Gastroesophageal sphincter (tissue), 4 donors: ENCODE results near the gene PPARA. TPM values are rescaled to one million over a fixed set of nuclear protein-coding genes. Genes with fewer than 3 reads are reported as not detected.

Experiments used
- ATAC-seq: fragments of 150-250 bp; one replicate; pipeline ENCODE4 v1.9.1; 2016; ENCODE audit warnings: mild to moderate bottlenecking, moderate library complexity
- H3K27ac ChIP-seq, 4 donors: fragments of 200-600 bp; sonication (generic) in 3 of 4; 1 replicate in 3 of 4; 2 replicates in 1 of 4; pipeline ENCODE4 v1.5.1; 2016 to 2019
- H3K27me3 ChIP-seq: fragments of 200-600 bp; sonication (generic); one replicate; pipeline ENCODE4 v1.5.1; 2019
- H3K36me3 ChIP-seq, 2 donors: fragments of 200-600 bp; sonication (generic); one replicate each; pipeline ENCODE4 v1.5.1; 2019; ENCODE audit warnings: control low read depth in 1 of 2
- H3K4me1 ChIP-seq, 3 donors: fragments of 200-600 bp; sonication (generic); 1 replicate in 2 of 3; 2 replicates in 1 of 3; pipeline ENCODE4 v1.5.1; 2016 to 2019; ENCODE audit warnings: control low read depth in 2 of 3
- H3K4me3 ChIP-seq, 2 donors: fragments of 200-600 bp; sonication (generic); one replicate each; pipeline ENCODE4 v1.5.1; 2019; ENCODE audit warnings: mild to moderate bottlenecking in 1 of 2, moderate library complexity in 1 of 2
- H3K9me3 ChIP-seq, 3 donors: fragments of 200-600 bp; sonication (generic); one replicate each; pipeline ENCODE4 v1.5.1; 2017 to 2019; ENCODE audit warnings: control low read depth in 2 of 3
- EP300 ChIP-seq: sonication (generic); formaldehyde crosslinking; IDR thresholded peaks from one replicate; pipeline ENCODE4 v1.6.1; 2017; ENCODE audit warnings: antibody characterized with exemption, mild to moderate bottlenecking
- POLR2A ChIP-seq, 2 donors: fragments of 450-650 bp; IDR thresholded peaks; one replicate each; pipeline ENCODE4 v1.6.1; 2017; ENCODE audit warnings: antibody characterized with exemption in 2 of 2, mild to moderate bottlenecking in 2 of 2, moderate library complexity in 1 of 2
- POLR2AphosphoS5 ChIP-seq: sonication (generic); formaldehyde crosslinking; IDR thresholded peaks from one replicate; pipeline ENCODE4 v1.6.1; 2017; ENCODE audit warnings: antibody characterized with exemption
- WGBS, 2 donors: methylation state at CpG; one replicate each; pipeline ENCODE4 v1.1.5; 2018; ENCODE audit warnings: low coverage in 1 of 2; 5-methylcytosine and 5-hydroxymethylcytosine counted together
- total RNA-seq, 4 donors: library from RNA; depleted of rRNA; stranded (reverse); fragments of >200 nt; gene quantifications; one replicate each; pipeline ENCODE4 v1.1.0, GENCODE V29; 2016
- TF ChIP-seq, protein P1 (sequence below), 4 experiments: fragments of 200-600 bp in 2 of 4; fragments of 450-650 bp in 2 of 4; sonication (generic) in 1 of 4; IDR thresholded peaks; one replicate each; pipeline ENCODE4 v1.5.1; 2017 to 2019; ENCODE audit warnings: antibody characterized with exemption in 4 of 4, mild to moderate bottlenecking in 2 of 4, moderate library complexity in 2 of 4

Gene PPARA
- total RNA-seq, 4 donors from 2014 or later = 19.5 to 28.5 (median 26.9) TPM

DNA sequence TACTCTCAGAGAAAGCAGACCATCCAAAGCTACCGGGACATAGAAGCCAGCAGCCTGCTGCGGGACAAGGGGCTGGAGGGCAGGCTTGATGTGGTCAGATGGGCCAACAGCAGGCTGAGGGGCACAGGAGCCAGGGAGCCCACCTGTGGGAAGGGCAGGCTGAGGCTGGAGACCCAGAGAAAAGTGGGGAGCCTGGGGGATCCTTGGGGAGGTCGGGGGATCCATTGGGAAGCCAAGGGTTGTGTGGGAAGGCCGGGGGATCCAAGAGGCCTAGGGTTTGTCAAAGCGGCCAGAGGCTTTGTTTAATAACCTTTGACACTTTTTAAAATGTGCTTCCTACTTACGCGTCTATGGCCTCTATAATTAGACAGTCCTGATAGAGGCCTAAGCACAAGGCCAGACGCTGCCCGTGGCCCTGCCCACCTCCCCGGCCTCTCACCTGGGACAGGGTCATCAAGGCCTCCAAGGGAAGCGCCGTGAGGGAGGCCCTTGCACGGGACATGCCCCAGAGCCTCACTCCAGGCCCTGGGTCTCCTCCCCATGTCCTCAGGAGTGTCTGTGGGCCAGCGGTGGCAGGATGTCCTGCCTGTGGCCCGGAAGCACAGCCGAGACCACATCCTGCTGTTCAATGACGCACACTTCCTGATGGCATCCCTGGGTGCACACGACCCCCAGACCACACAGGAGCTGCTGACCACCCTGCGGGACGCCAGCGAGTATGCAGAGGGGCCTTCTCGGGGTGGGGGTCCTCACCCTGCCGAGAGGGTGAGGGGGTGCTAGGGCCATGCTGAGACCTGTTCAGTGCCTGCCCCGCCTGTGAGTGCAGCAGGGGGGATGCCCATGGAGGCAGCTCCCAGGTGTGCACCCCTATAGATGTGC lies 137.8 kb downstream of the PPARA start:
- TF ChIP-seq, protein P1, sequence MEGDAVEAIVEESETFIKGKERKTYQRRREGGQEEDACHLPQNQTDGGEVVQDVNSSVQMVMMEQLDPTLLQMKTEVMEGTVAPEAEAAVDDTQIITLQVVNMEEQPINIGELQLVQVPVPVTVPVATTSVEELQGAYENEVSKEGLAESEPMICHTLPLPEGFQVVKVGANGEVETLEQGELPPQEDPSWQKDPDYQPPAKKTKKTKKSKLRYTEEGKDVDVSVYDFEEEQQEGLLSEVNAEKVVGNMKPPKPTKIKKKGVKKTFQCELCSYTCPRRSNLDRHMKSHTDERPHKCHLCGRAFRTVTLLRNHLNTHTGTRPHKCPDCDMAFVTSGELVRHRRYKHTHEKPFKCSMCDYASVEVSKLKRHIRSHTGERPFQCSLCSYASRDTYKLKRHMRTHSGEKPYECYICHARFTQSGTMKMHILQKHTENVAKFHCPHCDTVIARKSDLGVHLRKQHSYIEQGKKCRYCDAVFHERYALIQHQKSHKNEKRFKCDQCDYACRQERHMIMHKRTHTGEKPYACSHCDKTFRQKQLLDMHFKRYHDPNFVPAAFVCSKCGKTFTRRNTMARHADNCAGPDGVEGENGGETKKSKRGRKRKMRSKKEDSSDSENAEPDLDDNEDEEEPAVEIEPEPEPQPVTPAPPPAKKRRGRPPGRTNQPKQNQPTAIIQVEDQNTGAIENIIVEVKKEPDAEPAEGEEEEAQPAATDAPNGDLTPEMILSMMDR (IDR thresholded peaks at IDR 0.05) = no peak
- no peak for TF ChIP-seq POLR2A (IDR thresholded peaks at IDR 0.05)
- TF ChIP-seq POLR2AphosphoS5 = no peak
- 76 to 77% methylated on average over 4 to 6 of the region's 24 CpGs for WGBS, 2 donors
- peak overlapping the region in 2 of 4 donors; percentile 32 to 52 for H3K27ac ChIP-seq

DNA sequence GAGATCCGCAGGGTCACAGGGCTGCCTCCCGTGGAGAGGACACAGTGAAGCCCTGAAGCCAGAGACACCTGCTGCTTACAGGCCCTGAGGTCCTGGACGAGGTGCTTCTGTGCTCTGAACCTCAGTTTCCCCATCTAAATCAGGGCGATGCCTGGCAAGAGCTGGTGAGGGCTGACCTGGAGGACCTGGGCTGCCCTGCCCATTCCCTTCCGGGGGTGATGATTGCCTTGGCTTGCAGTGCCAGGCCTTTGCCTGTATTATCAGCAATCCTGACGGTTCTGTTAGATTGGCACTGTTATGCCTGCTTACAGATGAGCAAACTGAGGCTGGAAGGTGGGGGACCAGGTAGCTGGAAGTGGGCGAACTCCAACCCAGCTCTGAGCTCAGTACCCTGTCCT lies 138.5 kb downstream of the PPARA start:
- no CpG with 5 or more reads among the region's 7 CpGs for WGBS, 2 donors
- Histone ChIP-seq H3K36me3 (peaks cover 0 to 100% of the 10 kb centered on the region in 2 donors), H3K4me1 (no peaks in the 10 kb centered on the region), H3K27me3 (no peaks in the 10 kb centered on the region), H3K9me3 (peaks cover 0 to 11% (median 0%) of the 10 kb centered on the region in 3 donors), H3K27ac (no peak overlapping the region), H3K4me3 (no peak overlapping the region)
- TF ChIP-seq, protein P1 (IDR thresholded peaks at IDR 0.05) = no peak
- TF ChIP-seq POLR2A (IDR thresholded peaks at IDR 0.05) = no peak
- no peak for TF ChIP-seq POLR2AphosphoS5
- TF ChIP-seq EP300 = no peak
- ATAC-seq = no peak

More for the DNA sequence above, 137.8 kb downstream of the PPARA start:
- peaks cover 0 to 11% (median 0%) of the 10 kb centered on the region in 3 donors for H3K9me3 ChIP-seq
- no peaks in the 10 kb centered on the region for H3K4me1 ChIP-seq
- H3K4me3 ChIP-seq = peak overlapping the region in 1 of 2 donors; percentile 5
- H3K27me3 ChIP-seq = no peaks in the 10 kb centered on the region
- ATAC-seq = peak; percentile 50
- H3K36me3 ChIP-seq = peaks cover 0 to 100% of the 10 kb centered on the region in 2 donors

DNA sequence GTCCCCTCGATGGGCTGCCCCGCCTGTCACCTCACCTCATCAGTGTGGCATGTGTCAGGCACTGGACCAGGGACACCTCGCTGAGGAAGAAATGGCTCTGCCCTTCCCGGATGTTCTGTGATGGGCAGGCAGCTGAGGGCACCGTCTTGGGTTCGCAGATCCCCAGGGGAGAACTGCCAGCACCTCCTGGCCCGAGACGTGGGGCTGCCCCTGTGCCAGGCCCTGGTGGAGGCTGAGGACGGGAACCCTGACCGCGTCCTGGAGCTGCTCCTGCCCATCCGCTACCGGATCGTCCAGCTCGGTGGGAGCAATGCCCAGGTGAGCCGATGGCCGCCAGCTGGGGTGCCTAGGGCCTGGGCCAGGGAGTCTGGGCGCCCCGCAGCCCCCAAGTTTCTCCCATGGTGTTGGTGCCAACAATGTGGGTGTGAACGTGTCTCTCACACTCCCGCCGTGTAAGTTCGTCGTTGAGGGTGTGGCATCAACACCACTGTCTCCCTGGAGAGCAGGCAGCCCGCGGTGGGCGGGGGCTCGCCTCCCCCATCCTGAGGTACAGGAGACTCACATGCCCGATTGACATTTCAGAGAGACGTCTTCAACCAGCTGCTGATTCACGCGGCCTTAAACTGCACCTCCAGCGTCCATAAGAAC lies 139.0 kb downstream of the PPARA start:
- Histone ChIP-seq H3K9me3 (peaks cover 0 to 11% (median 0%) of the 10 kb centered on the region in 3 donors), H3K4me1 (no peaks in the 10 kb centered on the region), H3K27ac (no peak overlapping the region), H3K36me3 (peaks cover 0 to 98% of the 10 kb centered on the region in 2 donors), H3K27me3 (no peaks in the 10 kb centered on the region), H3K4me3 (no peak overlapping the region)
- WGBS, 2 donors = 70 to 83% methylated on average over 2 to 6 of the region's 33 CpGs
- no peak for ATAC-seq
- TF ChIP-seq POLR2A (IDR thresholded peaks at IDR 0.05) = no peak
- no peak for TF ChIP-seq EP300
- TF ChIP-seq, protein P1 (IDR thresholded peaks at IDR 0.05) = no peak
- TF ChIP-seq POLR2AphosphoS5 = no peak

DNA sequence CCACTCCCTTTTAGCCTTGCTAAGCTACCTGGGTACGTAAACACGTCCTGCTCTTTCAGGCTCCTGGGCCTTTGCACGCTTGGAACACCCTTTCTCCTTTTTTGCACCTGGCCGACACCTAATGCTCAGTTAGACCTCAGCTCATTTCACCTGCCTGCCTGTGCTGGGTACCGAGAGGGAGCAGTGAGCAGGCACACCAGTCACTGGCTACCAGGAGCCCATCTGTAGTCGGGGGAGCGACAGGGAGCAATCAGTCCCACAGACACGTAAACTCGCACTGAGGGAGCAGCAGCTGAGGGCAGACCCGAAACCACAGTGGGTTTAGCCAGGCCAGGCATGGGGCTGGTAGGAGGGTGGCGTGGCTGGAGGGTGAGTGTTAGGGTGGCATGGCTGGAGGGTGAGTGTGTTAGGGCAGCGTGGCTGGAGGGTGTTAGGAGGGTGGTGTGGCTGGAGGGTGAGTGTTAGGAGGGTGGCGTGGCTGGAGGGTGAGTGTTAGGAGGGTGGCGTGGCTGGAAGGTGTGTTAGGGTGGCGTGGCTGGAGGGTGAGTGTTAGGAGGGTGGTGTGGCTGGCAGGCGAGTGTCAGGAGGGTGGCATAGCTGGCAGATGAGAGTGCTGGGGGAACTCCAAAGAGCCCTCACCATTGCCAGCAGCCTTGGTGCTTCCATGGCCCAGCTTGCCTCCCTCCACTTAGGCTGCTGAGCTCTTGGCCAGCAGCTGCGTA lies 140.0 kb downstream of the PPARA start:
- TF ChIP-seq POLR2AphosphoS5 = no peak
- TF ChIP-seq EP300 = no peak
- TF ChIP-seq, protein P1 (IDR thresholded peaks at IDR 0.05) = no peak
- TF ChIP-seq POLR2A (IDR thresholded peaks at IDR 0.05) = no peak
- H3K36me3 ChIP-seq = peaks cover 0 to 89% of the 10 kb centered on the region in 2 donors
- 73 to 85% methylated on average over 3 to 12 of the region's 17 CpGs for WGBS, 2 donors
- H3K27ac ChIP-seq = no peak overlapping the region
- no peak overlapping the region for H3K4me3 ChIP-seq
- no peak for ATAC-seq
- peaks cover 0 to 11% (median 0%) of the 10 kb centered on the region in 3 donors for H3K9me3 ChIP-seq
- H3K27me3 ChIP-seq = no peaks in the 10 kb centered on the region
- H3K4me1 ChIP-seq = peaks cover 0 to under 1% (median 0%) of the 10 kb centered on the region in 3 donors
